ENCODE measurements around the gene MTMR1. TPM values are rescaled to one million over a fixed set of nuclear protein-coding genes. Genes with fewer than 3 reads are reported as not detected.
A peak's percentile ranks its signal among the peaks of the same experiment; 100 is the strongest.

MTMR1 gene
- total RNA-seq, 4 donors from 2014 or later: 8.3 to 11.5 (median 11.0) TPM

- no peak for TF ChIP-seq CTCF (IDR thresholded peaks at IDR 0.05)
- no peak for TF ChIP-seq EP300 (IDR thresholded peaks at IDR 0.05)
- TF ChIP-seq POLR2A (IDR thresholded peaks at IDR 0.05): no peak
- H3K27ac ChIP-seq: no peak overlapping the region
- peaks cover 0 to 25% (median 0%) of the 10 kb centered on the region in 3 donors for H3K36me3 ChIP-seq
- DNase-seq (ENCODE audit: low spot score in 2 of 2): no peak
- no peaks in the 10 kb centered on the region for H3K9me3 ChIP-seq
- peaks cover 0 to 9% (median 0%) of the 10 kb centered on the region in 4 donors for H3K4me1 ChIP-seq
- 83 to 87% methylated on average over 10 to 13 of the region's 13 CpGs for WGBS, 2 donors
- no peaks in the 10 kb centered on the region for H3K27me3 ChIP-seq
- H3K4me3 ChIP-seq: no peak overlapping the region
These were observed 73.3 kb downstream of the MTMR1 start for GRCh38 chrX:150766351-150767044.

GRCh38 chrX:150767045-150767395 lies 73.8 kb downstream of the MTMR1 start:
- Histone ChIP-seq H3K36me3 (peaks cover 0 to 25% (median 0%) of the 10 kb centered on the region in 3 donors), H3K27me3 (no peaks in the 10 kb centered on the region), H3K4me1 (peaks cover 0 to 9% (median 0%) of the 10 kb centered on the region in 4 donors), H3K9me3 (no peaks in the 10 kb centered on the region), H3K27ac (no peak overlapping the region), H3K4me3 (no peak overlapping the region)
- TF ChIP-seq EP300 (IDR thresholded peaks at IDR 0.05) (no peak), CTCF (IDR thresholded peaks at IDR 0.05) (no peak)
- 56 to 73% methylated on average over 9 of the region's 9 CpGs for WGBS, 2 donors
- peak in 1 of 2 donors; percentile 11 for DNase-seq (ENCODE audit: low spot score in 2 of 2)

GRCh38 chrX:150767475-150768131 lies 74.4 kb downstream of the MTMR1 start:
- Histone ChIP-seq H3K4me3 (no peak overlapping the region), H3K27ac (no peak overlapping the region), H3K9me3 (no peaks in the 10 kb centered on the region), H3K27me3 (no peaks in the 10 kb centered on the region), H3K4me1 (peaks cover 0 to 9% (median 0%) of the 10 kb centered on the region in 4 donors), H3K36me3 (peaks cover 0 to 25% (median 0%) of the 10 kb centered on the region in 3 donors)
- TF ChIP-seq CTCF (IDR thresholded peaks at IDR 0.05): no peak
- no peak for TF ChIP-seq POLR2A (IDR thresholded peaks at IDR 0.05)
- TF ChIP-seq EP300 (IDR thresholded peaks at IDR 0.05): no peak
- 73 to 83% methylated on average over 13 to 17 of the region's 17 CpGs for WGBS, 2 donors
- no peak for DNase-seq (ENCODE audit: low spot score in 2 of 2)

GRCh38 chrX:150768132-150768485 lies 74.9 kb downstream of the MTMR1 start:
- Histone ChIP-seq H3K4me1 (peaks cover 0 to 9% (median 0%) of the 10 kb centered on the region in 4 donors), H3K27ac (no peak overlapping the region), H3K4me3 (no peak overlapping the region), H3K9me3 (no peaks in the 10 kb centered on the region), H3K36me3 (peaks cover 0 to 25% (median 0%) of the 10 kb centered on the region in 3 donors), H3K27me3 (no peaks in the 10 kb centered on the region)
- DNase-seq (ENCODE audit: low spot score in 2 of 2): no peak
- TF ChIP-seq POLR2A (IDR thresholded peaks at IDR 0.05) (no peak), EP300 (IDR thresholded peaks at IDR 0.05) (no peak), CTCF (IDR thresholded peaks at IDR 0.05) (no peak)
- WGBS, 2 donors: 84% methylated on average over 10 of the region's 10 CpGs

- Histone ChIP-seq H3K9me3 (no peaks in the 10 kb centered on the region), H3K27ac (no peak overlapping the region), H3K4me3 (no peak overlapping the region), H3K27me3 (no peaks in the 10 kb centered on the region), H3K36me3 (peaks cover 0 to 25% (median 0%) of the 10 kb centered on the region in 3 donors), H3K4me1 (peaks cover 0 to 11% (median 0%) of the 10 kb centered on the region in 4 donors)
- no peak for DNase-seq (ENCODE audit: low spot score in 2 of 2)
- no peak for TF ChIP-seq CTCF (IDR thresholded peaks at IDR 0.05)
- TF ChIP-seq POLR2A (IDR thresholded peaks at IDR 0.05): no peak
- TF ChIP-seq EP300 (IDR thresholded peaks at IDR 0.05): no peak
- WGBS, 2 donors: 84% methylated on average over 18 of the region's 19 CpGs; no CpG with 5 or more reads in 1 of the 2 donors
These were observed 75.5 kb downstream of the MTMR1 start for GRCh38 chrX:150768580-150769190.

Data from tibial nerve (tissue), 4 donors.